MM.1S (cell line): Measurements from ENCODE around the gene RAD17.

ENCODE experiments used
- CTCF ChIP-seq: fragments of 300-600 bp; sonication (generic); IDR thresholded peaks from 2 replicates; pipeline ENCODE4 v1.5.1; 2016; ENCODE audit warnings: antibody characterized with exemption, low read length, mixed read lengths
- EZH2phosphoT487 ChIP-seq: fragments of 300-600 bp; sonication (generic); IDR thresholded peaks from 2 replicates; pipeline ENCODE4 v1.6.1; 2018; ENCODE audit warnings: antibody characterized with exemption, low read length

DNA sequence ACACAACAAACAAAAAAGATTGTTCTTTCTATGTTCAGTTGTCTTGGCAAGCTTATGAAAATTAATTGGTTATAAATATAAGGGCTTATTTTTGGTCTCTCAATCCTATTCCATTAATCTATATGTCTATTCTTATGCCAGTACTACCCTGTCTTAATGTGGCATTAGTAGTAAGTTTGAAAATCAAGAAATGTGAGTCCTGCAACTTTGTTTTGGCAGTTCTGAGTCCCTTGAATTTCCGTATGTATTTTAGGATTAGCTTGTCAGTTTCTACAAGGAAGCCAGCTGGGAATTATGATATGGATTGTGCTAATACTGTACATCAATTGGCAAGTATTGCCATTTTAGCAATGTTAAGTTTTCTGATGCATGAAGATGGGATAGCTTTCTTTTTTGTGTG, 26.5 kb upstream of the RAD17 start:
- TF ChIP-seq EZH2phosphoT487 (no peak), CTCF (no peak)
